OCI-LY7 (cell line): ENCODE data around the gene CMKLR1. TPM values are rescaled to one million over a fixed set of nuclear protein-coding genes. Genes with fewer than 3 reads are reported as not detected.

Experiments
- BruUV-seq: library from RNA; stranded (reverse); fragments of 400-500 nt; replicated peaks from 2 replicates; lab custom pipeline; 2021; lab: Mats Ljungman, UMichigan
- CTCF ChIA-PET: fragments of 300-600 bp; sonication (Branson Sonifier 250); formaldehyde crosslinking; loops from one replicate; lab custom pipeline; 2022; ENCODE audit warnings: antibody characterized with exemption; ENCODE audit not compliant: unreplicated experiment; lab: Charles Lee
- POLR2A ChIA-PET: fragments of 300-600 bp; sonication (Branson Sonifier 250); formaldehyde crosslinking; loops from one replicate; lab custom pipeline; 2022; ENCODE audit warnings: antibody characterized with exemption; lab: Charles Lee
- DNase-seq: peaks from one replicate; pipeline ENCODE4 v3.0.0-alpha.2; 2015; ENCODE audit warnings: low spot score
- H2AFZ ChIP-seq: fragments of 200-600 bp; sonication (generic), shearing (Covaris generic); 2 replicates; pipeline ENCODE4 v1.6.1; 2014; ENCODE audit warnings: mild to moderate bottlenecking, antibody characterized with exemption, low read length, moderate library complexity
- H3K27ac ChIP-seq: fragments of 200-600 bp; sonication (generic); 2 replicates; pipeline ENCODE4 v1.5.1; 2014; ENCODE audit warnings: mixed run types, low read depth, mild to moderate bottlenecking, moderate library complexity, low read length, inconsistent platforms; ENCODE audit not compliant: poor library complexity, severe bottlenecking
- H3K36me3 ChIP-seq: fragments of 200-600 bp; sonication (generic); 2 replicates; pipeline ENCODE4 v1.6.1; 2014; ENCODE audit warnings: mild to moderate bottlenecking, antibody characterized with exemption, low read length, moderate library complexity, mixed read lengths; ENCODE audit not compliant: insufficient read depth
- H3K4me1 ChIP-seq: fragments of 200-600 bp; sonication (generic); 2 replicates; pipeline ENCODE4 v1.5.1; 2014; ENCODE audit warnings: mild to moderate bottlenecking, low read length; ENCODE audit not compliant: insufficient read depth, poor library complexity, severe bottlenecking
- H3K4me2 ChIP-seq: fragments of 200-600 bp; sonication (generic); 2 replicates; pipeline ENCODE4 v1.6.1; 2014; ENCODE audit warnings: mild to moderate bottlenecking, low read length
- H3K4me3 ChIP-seq: fragments of 200-600 bp; sonication (generic); 2 replicates; pipeline ENCODE4 v1.5.1; 2014; ENCODE audit warnings: mild to moderate bottlenecking, low read depth, low read length; ENCODE audit not compliant: poor library complexity, severe bottlenecking
- H3K79me2 ChIP-seq: fragments of 200-600 bp; sonication (generic); 2 replicates; pipeline ENCODE4 v1.6.1; 2016; ENCODE audit warnings: low read depth, mild to moderate bottlenecking, low read length, moderate library complexity, mixed read lengths; ENCODE audit not compliant: insufficient read depth
- H3K9me2 ChIP-seq: fragments of 200-600 bp; sonication (generic); 2 replicates; pipeline ENCODE4 v1.6.1; 2016; ENCODE audit warnings: mild to moderate bottlenecking, low read length, mixed read lengths; ENCODE audit not compliant: insufficient read depth
- H3K9me3 ChIP-seq: fragments of 200-600 bp; sonication (generic); 2 replicates; pipeline ENCODE4 v1.6.1; 2014; ENCODE audit warnings: mild to moderate bottlenecking, mixed run types, low read length, mixed read lengths
- H4K20me1 ChIP-seq: fragments of 200-600 bp; sonication (generic); 2 replicates; pipeline ENCODE4 v1.6.1; 2014; ENCODE audit warnings: mild to moderate bottlenecking, antibody characterized with exemption, low read length, moderate library complexity, mixed read lengths; ENCODE audit not compliant: insufficient read depth
- EZH2phosphoT487 ChIP-seq: fragments of 200-600 bp; sonication (generic); IDR thresholded peaks from 2 replicates; pipeline ENCODE4 v1.6.1; 2018; ENCODE audit warnings: low read depth, borderline replicate concordance, mild to moderate bottlenecking, mixed run types, antibody characterized with exemption, low read length, moderate library complexity, mixed read lengths
- intact Hi-C: fragments of 100-400 bp; cut with micrococcal nuclease; formaldehyde crosslinking; loops from one replicate; pipeline ENCODE4 v1.10.0; 2022; ENCODE audit not compliant: unreplicated experiment
- total RNA-seq, 2 experiments: library from RNA; depleted of rRNA in 1 of 2; stranded (reverse); fragments of >200 nt in 1 of 2; shearing (Covaris generic) in 1 of 2; gene quantifications; 2 replicates each; pipeline ENCODE4 v1.2.3, GENCODE V29; 2014 to 2022
- TF ChIP-seq, protein P1 (sequence below): fragments of 200-600 bp; sonication (generic); conservative IDR thresholded peaks from 2 replicates; pipeline ENCODE4 v1.5.1; 2014; ENCODE audit warnings: mild to moderate bottlenecking, antibody characterized with exemption, low read length, moderate library complexity, mixed read lengths

CMKLR1 gene
- total RNA-seq, 2 experiments from 2014 or later: not detected

DNA sequence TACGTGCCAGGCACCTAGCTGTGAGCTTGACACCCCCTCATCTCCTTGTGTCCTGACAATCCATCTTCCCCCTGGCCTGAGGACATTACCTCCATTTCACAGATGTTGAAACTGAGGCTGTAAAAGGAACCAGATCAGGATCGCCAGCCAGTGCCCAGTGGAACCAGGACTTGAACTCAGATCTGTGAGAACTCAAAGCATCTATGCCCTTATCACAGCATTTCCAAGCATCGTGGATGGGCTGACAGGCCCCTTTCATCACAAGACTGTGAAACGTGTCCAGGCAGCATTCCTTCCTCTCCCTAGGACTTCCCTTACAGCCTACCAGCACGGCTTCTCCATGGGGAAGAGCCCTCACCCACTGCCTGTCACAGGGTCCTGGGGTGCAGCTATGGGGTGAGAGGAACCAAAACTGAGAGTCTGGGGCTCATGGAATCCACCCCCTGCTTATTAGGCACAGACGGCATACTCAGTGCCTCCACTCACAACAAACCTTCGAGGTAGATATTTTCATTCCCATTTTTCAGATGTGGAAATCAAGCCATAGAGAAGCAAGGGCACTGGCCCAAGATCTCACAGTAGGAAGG, 26.9 kb downstream of the CMKLR1 start:
- Histone ChIP-seq H3K36me3 (no peaks in the 10 kb centered on the region), H2AFZ (no peak overlapping the region), H3K9me3 (no peaks in the 10 kb centered on the region), H3K27ac (no peak overlapping the region), H3K4me2 (no peak overlapping the region), H3K9me2 (no peaks in the 10 kb centered on the region), H3K4me1 (peaks cover 4% of the 10 kb centered on the region), H3K4me3 (no peak overlapping the region), H4K20me1 (no peaks in the 10 kb centered on the region), H3K79me2 (no peaks in the 10 kb centered on the region)
- intact Hi-C loops: no loop called here
- TF ChIP-seq, protein P1, sequence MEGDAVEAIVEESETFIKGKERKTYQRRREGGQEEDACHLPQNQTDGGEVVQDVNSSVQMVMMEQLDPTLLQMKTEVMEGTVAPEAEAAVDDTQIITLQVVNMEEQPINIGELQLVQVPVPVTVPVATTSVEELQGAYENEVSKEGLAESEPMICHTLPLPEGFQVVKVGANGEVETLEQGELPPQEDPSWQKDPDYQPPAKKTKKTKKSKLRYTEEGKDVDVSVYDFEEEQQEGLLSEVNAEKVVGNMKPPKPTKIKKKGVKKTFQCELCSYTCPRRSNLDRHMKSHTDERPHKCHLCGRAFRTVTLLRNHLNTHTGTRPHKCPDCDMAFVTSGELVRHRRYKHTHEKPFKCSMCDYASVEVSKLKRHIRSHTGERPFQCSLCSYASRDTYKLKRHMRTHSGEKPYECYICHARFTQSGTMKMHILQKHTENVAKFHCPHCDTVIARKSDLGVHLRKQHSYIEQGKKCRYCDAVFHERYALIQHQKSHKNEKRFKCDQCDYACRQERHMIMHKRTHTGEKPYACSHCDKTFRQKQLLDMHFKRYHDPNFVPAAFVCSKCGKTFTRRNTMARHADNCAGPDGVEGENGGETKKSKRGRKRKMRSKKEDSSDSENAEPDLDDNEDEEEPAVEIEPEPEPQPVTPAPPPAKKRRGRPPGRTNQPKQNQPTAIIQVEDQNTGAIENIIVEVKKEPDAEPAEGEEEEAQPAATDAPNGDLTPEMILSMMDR: no peak
- no peak for TF ChIP-seq EZH2phosphoT487
- no TSS peak for BruUV-seq
- DNase-seq: no peak
- ChIA-PET POLR2A (no interaction called here), CTCF (no interaction called here)

- ChIA-PET CTCF (no interaction called here), POLR2A (no interaction called here)
- Histone ChIP-seq H3K4me1 (peaks cover 4% of the 10 kb centered on the region), H3K27ac (no peak overlapping the region), H3K9me3 (no peaks in the 10 kb centered on the region), H4K20me1 (no peaks in the 10 kb centered on the region), H3K4me3 (no peak overlapping the region), H2AFZ (no peak overlapping the region), H3K9me2 (no peaks in the 10 kb centered on the region), H3K36me3 (no peaks in the 10 kb centered on the region), H3K4me2 (no peak overlapping the region), H3K79me2 (no peaks in the 10 kb centered on the region)
- intact Hi-C loops: no loop called here
- TF ChIP-seq, protein P1: no peak
- no peak for TF ChIP-seq EZH2phosphoT487
- DNase-seq: no peak
- BruUV-seq: no TSS peak
Observed at GRCh38 chr12:108311605-108312004, 27.5 kb downstream of the CMKLR1 start.

GRCh38 chr12:108310489-108310888, 28.6 kb downstream of the CMKLR1 start:
- no peak for DNase-seq
- Histone ChIP-seq H3K9me2 (no peaks in the 10 kb centered on the region), H3K79me2 (no peaks in the 10 kb centered on the region), H3K4me3 (no peak overlapping the region), H3K4me2 (no peak overlapping the region), H3K4me1 (peaks cover 4% of the 10 kb centered on the region), H3K27ac (no peak overlapping the region), H2AFZ (no peak overlapping the region), H3K9me3 (no peaks in the 10 kb centered on the region), H3K36me3 (no peaks in the 10 kb centered on the region), H4K20me1 (no peaks in the 10 kb centered on the region)
- TF ChIP-seq EZH2phosphoT487: no peak
- TF ChIP-seq, protein P1: no peak
- intact Hi-C loops: no loop called here
- ChIA-PET CTCF (no interaction called here), POLR2A (no interaction called here)
- no TSS peak for BruUV-seq
